Activated T-helper 2 cell treated with anti-CD3 and anti-CD28 coated beads, Interferon-gamma antibody, Interleukin-2, Interleukin-4, amounts not matched to agents 10 μg/mL and 5 μg/mL and 100 μg/mL, durations not matched to agents 14 hours and 24 hours and 36 hours (primary cell): Measurements from ENCODE around the gene RPS18. TPM values are rescaled to one million over a fixed set of nuclear protein-coding genes. Genes with fewer than 3 reads are reported as not detected.

ENCODE experiments used
- DNase-seq: peaks from one replicate; pipeline ENCODE4 v3.0.0; 2021; ENCODE audit warnings: low spot score
- H3K27ac Mint-ChIP-seq: one replicate; pipeline ENCODE4 v1.8.0; 2021; ENCODE audit warnings: mixed read lengths
- H3K27me3 Mint-ChIP-seq: one replicate; pipeline ENCODE4 v1.8.0; 2021; ENCODE audit warnings: low read depth, mixed read lengths
- H3K36me3 Mint-ChIP-seq: one replicate; pipeline ENCODE4 v1.8.0; 2021; ENCODE audit warnings: low read depth, mixed read lengths
- H3K4me1 Mint-ChIP-seq: one replicate; pipeline ENCODE4 v1.8.0; 2021; ENCODE audit warnings: low read depth, mixed read lengths
- H3K4me3 Mint-ChIP-seq: one replicate; pipeline ENCODE4 v1.8.0; 2021; ENCODE audit warnings: low read depth, mild to moderate bottlenecking, moderate library complexity, mixed read lengths
- H3K9me3 Mint-ChIP-seq: one replicate; pipeline ENCODE4 v1.8.0; 2021; ENCODE audit warnings: mixed read lengths
- intact Hi-C: fragments of 100-400 bp; cut with micrococcal nuclease; formaldehyde crosslinking; loops from one replicate; pipeline ENCODE4 v1.15.1; 2023
- total RNA-seq: library from RNA; stranded (reverse); gene quantifications from 2 replicates; pipeline ENCODE4 v1.2.3, GENCODE V29; 2022

The RPS18 gene
- total RNA-seq, 1 donor from 2014 or later: 3,143 TPM

DNA sequence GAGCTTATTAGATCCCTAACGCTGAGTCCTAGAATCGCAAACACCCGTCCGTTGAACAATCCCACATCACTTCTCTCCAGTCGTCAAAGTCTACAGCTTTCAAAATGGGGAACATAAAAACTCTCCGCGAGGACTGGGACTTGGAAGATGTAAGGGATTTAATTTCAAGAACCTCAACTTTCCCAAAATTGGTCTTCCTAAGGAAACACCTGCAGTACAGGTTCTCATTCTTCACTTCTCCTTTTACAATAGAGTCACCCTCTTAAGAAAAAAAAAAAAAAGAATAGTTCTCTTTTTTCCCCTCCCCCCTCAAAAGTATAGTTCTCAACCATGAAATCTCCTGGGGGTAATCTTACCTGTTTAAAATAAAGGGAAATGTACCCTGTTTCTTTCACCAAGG, 52.2 kb downstream of the RPS18 start:
- DNase-seq: no peak
- intact Hi-C loops: no loop called here
- Mint-ChIP-seq H3K27ac (no peak overlapping the region), H3K4me1 (peaks cover 36% of the 10 kb centered on the region), H3K36me3 (peaks cover 36% of the 10 kb centered on the region), H3K4me3 (peak overlapping the region; percentile 92), H3K27me3 (no peaks in the 10 kb centered on the region), H3K9me3 (no peaks in the 10 kb centered on the region)

Other genes with a start within 250 kb of the RPS18 start
- gene HLA-DPA1, start 198.4 kb upstream of the RPS18 start, total RNA-seq: 57.1 and 58.9 TPM in 2 replicates
- 11.8 and 12.6 TPM in 2 replicates for gene HLA-DPB1, start 196.1 kb upstream of the RPS18 start, total RNA-seq
- gene COL11A2, start 79.6 kb upstream of the RPS18 start, total RNA-seq: 0.34 and 0.37 TPM in 2 replicates
- 47.8 and 50.0 TPM in 2 replicates for gene RXRB, start 71.4 kb upstream of the RPS18 start, total RNA-seq
- gene SLC39A7, start 71.2 kb upstream of the RPS18 start, total RNA-seq: 63.8 and 69.6 TPM in 2 replicates
- gene HSD17B8, start 67.4 kb upstream of the RPS18 start, total RNA-seq: 14.7 and 18.2 TPM in 2 replicates
- 46.0 and 46.1 TPM in 2 replicates for gene RING1, start 63.6 kb upstream of the RPS18 start, total RNA-seq
- gene VPS52, start 199 bp upstream of the RPS18 start, total RNA-seq: 53.4 and 56.7 TPM in 2 replicates
- 5.1 and 6.5 TPM in 2 replicates for gene B3GALT4, start 5.0 kb downstream of the RPS18 start, total RNA-seq
- gene WDR46, start 17.2 kb downstream of the RPS18 start, total RNA-seq: 87.3 and 98.3 TPM in 2 replicates
- gene PFDN6, start 17.5 kb downstream of the RPS18 start, total RNA-seq: 104 and 117 TPM in 2 replicates
- gene RGL2, start 26.9 kb downstream of the RPS18 start, total RNA-seq: 31.5 and 32.9 TPM in 2 replicates
- 274 and 276 TPM in 2 replicates for gene TAPBP, start 42.0 kb downstream of the RPS18 start, total RNA-seq
- gene ZBTB22, start 45.7 kb downstream of the RPS18 start, total RNA-seq: 10.9 and 14.4 TPM in 2 replicates
- 61.5 and 64.7 TPM in 2 replicates for gene DAXX, start 50.9 kb downstream of the RPS18 start, total RNA-seq
- 78.3 and 80.9 TPM in 2 replicates for gene KIFC1, start 119.7 kb downstream of the RPS18 start, total RNA-seq
- 33.0 and 39.1 TPM in 2 replicates for gene PHF1, start 138.9 kb downstream of the RPS18 start, total RNA-seq
- 143 and 146 TPM in 2 replicates for gene CUTA, start 146.0 kb downstream of the RPS18 start, total RNA-seq
- 60.1 and 71.3 TPM in 2 replicates for gene SYNGAP1, start 148.0 kb downstream of the RPS18 start, total RNA-seq
- gene ZBTB9, start 182.5 kb downstream of the RPS18 start, total RNA-seq: 11.4 and 11.5 TPM in 2 replicates